Caco-2 (cell line): ENCODE measurements around the gene HEATR1. TPM values are rescaled to one million over a fixed set of nuclear protein-coding genes. Genes with fewer than 3 reads are reported as not detected.

Source experiments
- BruUV-seq: library from RNA; stranded (reverse); fragments of 400-500 nt; replicated peaks from 2 replicates; lab custom pipeline; 2021; lab: Mats Ljungman, UMichigan
- CTCF ChIA-PET: fragments of 300-600 bp; sonication (Branson Sonifier 250); formaldehyde crosslinking; loops from one replicate; lab custom pipeline; 2022; ENCODE audit warnings: antibody characterized with exemption; lab: Charles Lee
- POLR2A ChIA-PET: fragments of 300-600 bp; sonication (Branson Sonifier 250); formaldehyde crosslinking; loops from one replicate; lab custom pipeline; 2022; ENCODE audit warnings: antibody characterized with exemption; lab: Charles Lee
- DNase-seq, 2 experiments: peaks; one replicate each; pipeline versions ENCODE4 v3.0.0 to v3.0.0-alpha.2; 2020 to 2022
- H3K27me3 ChIP-seq: replicated peaks from 2 replicates; pipeline ENCODE4 v1.6.0; 2011; ENCODE audit warnings: low read length; ENCODE audit not compliant: control insufficient read depth, insufficient read depth
- H3K36me3 ChIP-seq: 2 replicates; pipeline ENCODE4 v1.5.1; 2011; ENCODE audit warnings: low read length; ENCODE audit not compliant: control insufficient read depth, insufficient read depth
- H3K4me1 ChIP-seq: fragments of 250-450 bp; sonication (Bioruptor Pico); 2 replicates; pipeline ENCODE4 v1.5.1; 2020; ENCODE audit warnings: mild to moderate bottlenecking
- H3K4me3 ChIP-seq: 2 replicates; pipeline ENCODE4 v1.5.1; 2011; ENCODE audit warnings: low read depth, mild to moderate bottlenecking, control low read depth, low read length
- H3K9me3 ChIP-seq: fragments of 250-450 bp; sonication (Bioruptor Pico); 2 replicates; pipeline ENCODE4 v1.5.1; 2020; ENCODE audit warnings: mild to moderate bottlenecking, moderate library complexity
- H3K27ac Mint-ChIP-seq: one replicate; pipeline ENCODE4 v1.8.0; 2022; ENCODE audit warnings: mixed read lengths; ENCODE audit not compliant: unreplicated experiment
- H3K27me3 Mint-ChIP-seq: one replicate; pipeline ENCODE4 v1.8.0; 2022; ENCODE audit warnings: mixed read lengths; ENCODE audit not compliant: insufficient read depth, unreplicated experiment
- H3K36me3 Mint-ChIP-seq: one replicate; pipeline ENCODE4 v1.8.0; 2022; ENCODE audit warnings: mild to moderate bottlenecking, mixed read lengths; ENCODE audit not compliant: insufficient read depth, unreplicated experiment
- H3K4me1 Mint-ChIP-seq: one replicate; pipeline ENCODE4 v1.8.0; 2022; ENCODE audit warnings: low read depth, mixed read lengths; ENCODE audit not compliant: unreplicated experiment
- H3K4me3 Mint-ChIP-seq: one replicate; pipeline ENCODE4 v1.8.0; 2022; ENCODE audit warnings: mild to moderate bottlenecking, moderate library complexity, mixed read lengths; ENCODE audit not compliant: unreplicated experiment
- H3K9me3 Mint-ChIP-seq: one replicate; pipeline ENCODE4 v1.8.0; 2022; ENCODE audit warnings: mixed read lengths; ENCODE audit not compliant: unreplicated experiment
- CTCF ChIP-seq, 2 experiments: fragments of 200-600 bp in 1 of 2; IDR thresholded peaks; 1 replicate in 1 of 2; 2 replicates in 1 of 2; pipeline versions ENCODE4 v1.5.1 to v1.8.0; 2011 to 2022; ENCODE audit warnings: antibody characterized with exemption in 1 of 2, control low read depth in 1 of 2, inconsistent platforms in 1 of 2, low read depth in 1 of 2, low read length in 1 of 2, mild to moderate bottlenecking in 1 of 2, moderate library complexity in 1 of 2; ENCODE audit not compliant: insufficient read depth in 1 of 2, severe bottlenecking in 1 of 2, unreplicated experiment in 1 of 2
- intact Hi-C: fragments of 100-400 bp; cut with micrococcal nuclease; formaldehyde crosslinking; loops from one replicate; pipeline ENCODE4 v1.10.0; 2022; ENCODE audit not compliant: unreplicated experiment
- total RNA-seq: library from RNA; stranded (reverse); gene quantifications from 2 replicates; pipeline ENCODE4 v1.2.3, GENCODE V29; 2022

Gene HEATR1
- total RNA-seq, 1 experiment from 2014 or later: 56.5 TPM

DNA sequence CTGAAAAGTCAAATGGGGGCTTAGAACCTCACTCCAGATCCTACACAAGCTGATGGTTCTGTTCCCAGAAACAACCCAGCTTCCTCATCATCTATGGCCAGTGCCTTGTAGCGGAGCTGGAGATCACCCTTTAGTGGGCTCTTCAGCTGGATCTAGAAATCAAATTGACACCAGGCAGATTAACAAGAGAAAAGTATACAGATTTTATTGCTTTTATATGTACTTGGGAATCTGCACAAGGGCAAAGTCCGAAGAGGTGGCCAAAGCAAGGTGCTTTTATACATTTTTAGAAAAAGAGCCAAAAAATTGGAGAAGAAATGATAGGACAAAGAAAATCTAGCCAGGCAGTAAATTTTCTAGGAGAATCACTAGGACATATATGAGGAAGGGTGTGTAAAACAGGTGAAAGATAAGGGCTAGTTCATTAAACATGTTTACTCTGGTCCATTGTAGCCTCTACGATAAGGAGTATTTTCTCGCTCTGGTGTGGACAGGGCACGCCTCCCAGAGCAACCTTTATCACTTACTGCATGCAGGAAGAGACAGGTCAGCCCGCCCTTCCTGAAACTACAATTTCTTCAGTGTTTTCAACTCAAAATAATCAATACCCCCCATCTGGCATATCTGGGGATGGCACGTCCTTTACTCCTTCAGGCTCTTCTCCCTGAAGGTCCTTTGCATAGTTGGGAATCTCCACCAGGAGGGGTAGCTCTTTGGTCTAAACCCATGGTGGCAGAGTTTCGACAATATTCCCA lies 94.5 kb downstream of the HEATR1 start:
- TF ChIP-seq CTCF (IDR thresholded peaks at IDR 0.05; ENCODE audit: insufficient read depth in 1 of 2, low read depth in 1 of 2, low read length in 1 of 2, severe bottlenecking in 1 of 2, unreplicated experiment in 1 of 2): peak; percentile 47 to 50
- intact Hi-C loops: loop anchor here (1.0 kb wide), 1 partner anchor 21 kb away; no protein-coding TSS in a partner anchor
- no TSS peak for BruUV-seq
- no peaks in the 10 kb centered on the region for H3K9me3 ChIP-seq
- no peak overlapping the region for H3K4me3 ChIP-seq
- peaks cover 47% of the 10 kb centered on the region for H3K4me1 Mint-ChIP-seq
- H3K4me1 ChIP-seq: peaks cover 45% of the 10 kb centered on the region
- peak; percentile 52 to 58 for DNase-seq
- H3K36me3 Mint-ChIP-seq: no peaks in the 10 kb centered on the region
- H3K27me3 Mint-ChIP-seq: no peaks in the 10 kb centered on the region
- ChIA-PET CTCF (interaction anchor here (0.7 kb wide), 1 partner anchor 14 kb away, joined by 3 read pairs; the partner anchor contains the start of gene LGALS8), POLR2A (interaction anchor here (0.7 kb wide), 1 partner anchor 167 kb away, joined by 3 read pairs; no protein-coding TSS in a partner anchor)
- H3K27ac Mint-ChIP-seq: peak overlapping the region; percentile 86
- no peaks in the 10 kb centered on the region for H3K36me3 ChIP-seq
- peak overlapping the region; percentile 7 for H3K4me3 Mint-ChIP-seq
- no peaks in the 10 kb centered on the region for H3K27me3 ChIP-seq
- H3K9me3 Mint-ChIP-seq: no peaks in the 10 kb centered on the region

DNA sequence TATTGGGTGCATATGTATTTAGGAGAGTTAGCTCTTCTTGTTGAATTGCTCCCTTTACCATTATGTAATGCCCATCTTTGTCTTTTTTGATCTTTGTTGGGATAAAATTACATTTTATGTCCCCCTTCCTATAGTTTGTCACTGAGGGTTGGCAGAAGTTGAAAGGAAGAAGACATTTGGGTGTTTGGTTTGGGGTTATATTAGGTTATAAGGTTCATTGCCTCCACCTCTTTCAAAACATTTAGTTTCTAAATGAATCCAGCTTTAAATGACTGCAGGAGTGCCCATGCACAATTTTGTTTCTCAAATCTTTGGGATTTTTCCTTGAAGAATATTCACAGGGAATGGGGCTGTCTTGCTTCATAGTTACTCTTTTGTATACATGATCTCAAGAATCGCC lies 95.1 kb downstream of the HEATR1 start:
- DNase-seq: no peak
- Mint-ChIP-seq H3K4me1 (peaks cover 47% of the 10 kb centered on the region), H3K27ac (peak overlapping the region; percentile 83), H3K27me3 (no peaks in the 10 kb centered on the region), H3K4me3 (no peak overlapping the region), H3K9me3 (no peaks in the 10 kb centered on the region), H3K36me3 (no peaks in the 10 kb centered on the region)
- TF ChIP-seq CTCF (IDR thresholded peaks at IDR 0.05; ENCODE audit: insufficient read depth in 1 of 2, low read depth in 1 of 2, low read length in 1 of 2, severe bottlenecking in 1 of 2, unreplicated experiment in 1 of 2): no peak
- POLR2A ChIA-PET: interaction anchor here (0.7 kb wide), 1 partner anchor 166 kb away, joined by 3 read pairs; no protein-coding TSS in a partner anchor
- Histone ChIP-seq H3K9me3 (no peaks in the 10 kb centered on the region), H3K4me1 (peaks cover 43% of the 10 kb centered on the region), H3K36me3 (no peaks in the 10 kb centered on the region), H3K4me3 (no peak overlapping the region), H3K27me3 (no peaks in the 10 kb centered on the region)
- intact Hi-C loops: no loop called here
- no TSS peak for BruUV-seq
- CTCF ChIA-PET: interaction anchor here (0.7 kb wide), 1 partner anchor 15 kb away, joined by 3 read pairs; the partner anchor contains the start of gene LGALS8

DNA sequence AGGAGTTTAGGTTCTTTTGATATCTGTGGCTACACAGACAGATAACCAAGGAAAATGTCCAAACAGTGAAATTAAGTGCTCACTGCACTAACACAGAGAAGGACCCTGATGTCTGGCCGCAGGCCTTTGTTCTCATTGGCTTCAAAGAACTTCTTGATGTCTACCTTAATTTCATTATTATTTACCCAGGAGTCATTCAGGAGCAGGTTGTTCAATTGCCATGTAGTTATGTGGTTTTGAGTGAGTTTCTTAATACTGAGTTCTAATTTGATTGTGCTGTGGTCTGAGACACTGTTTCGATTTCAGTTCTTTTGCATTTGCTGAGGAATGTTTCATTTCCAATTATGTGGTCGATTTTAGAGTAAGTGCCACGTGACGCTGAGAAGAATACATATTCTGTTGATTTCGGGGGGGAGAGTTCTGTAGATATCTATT lies 95.7 kb downstream of the HEATR1 start:
- intact Hi-C loops: no loop called here
- peaks cover 49% of the 10 kb centered on the region for H3K4me1 ChIP-seq
- Mint-ChIP-seq H3K36me3 (no peaks in the 10 kb centered on the region), H3K4me1 (peaks cover 47% of the 10 kb centered on the region), H3K27ac (peak overlapping the region; percentile 83), H3K27me3 (no peaks in the 10 kb centered on the region), H3K9me3 (no peaks in the 10 kb centered on the region), H3K4me3 (no peak overlapping the region)
- CTCF ChIA-PET: no interaction called here
- POLR2A ChIA-PET: no interaction called here
- no peak for DNase-seq
- H3K9me3 ChIP-seq: no peaks in the 10 kb centered on the region
- TF ChIP-seq CTCF (IDR thresholded peaks at IDR 0.05; ENCODE audit: insufficient read depth in 1 of 2, low read depth in 1 of 2, low read length in 1 of 2, severe bottlenecking in 1 of 2, unreplicated experiment in 1 of 2): no peak
- H3K27me3 ChIP-seq: no peaks in the 10 kb centered on the region
- H3K4me3 ChIP-seq: no peak overlapping the region
- BruUV-seq: no TSS peak
- no peaks in the 10 kb centered on the region for H3K36me3 ChIP-seq
